ENCODE results near the gene RTN4.

- TF ChIP-seq CTCF (IDR thresholded peaks at IDR 0.05) (no peak), POLR2A (IDR thresholded peaks at IDR 0.05) (no peak)
These were observed 126.1 kb downstream of the RTN4 start for GRCh38 chr2:54924121-54924520.

Measured in body of pancreas (tissue), 4 donors.